GDM1 (cell line): Measurements from ENCODE around the gene ARNT2.

Source experiments
- DNase-seq: peaks from one replicate; lab custom pipeline; 2025; lab: John Stamatoyannopoulos, UW

The ARNT2 gene

DNA sequence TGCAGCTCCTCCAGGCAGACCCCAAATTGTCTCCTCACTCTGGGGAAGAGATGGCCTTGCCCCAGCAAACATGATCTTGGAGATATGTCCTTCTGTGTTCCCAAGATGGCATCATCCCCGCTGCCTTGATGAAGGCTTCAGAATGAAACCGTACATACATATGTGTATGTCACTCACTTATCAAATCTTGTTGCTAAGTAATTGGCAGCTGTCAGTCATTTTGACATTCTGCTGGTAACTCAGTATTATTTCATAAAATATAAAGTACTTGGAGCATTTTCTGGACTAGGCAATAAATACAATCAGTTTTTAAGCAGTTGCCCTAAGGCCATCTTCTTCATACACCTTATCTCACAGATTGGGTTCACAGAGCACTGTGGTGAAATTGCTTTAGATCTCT lies 62.4 kb downstream of the ARNT2 start:
- no peak for DNase-seq

GRCh38 chr15:80467311-80467714 lies 63.1 kb downstream of the ARNT2 start:
- DNase-seq: no peak

DNA sequence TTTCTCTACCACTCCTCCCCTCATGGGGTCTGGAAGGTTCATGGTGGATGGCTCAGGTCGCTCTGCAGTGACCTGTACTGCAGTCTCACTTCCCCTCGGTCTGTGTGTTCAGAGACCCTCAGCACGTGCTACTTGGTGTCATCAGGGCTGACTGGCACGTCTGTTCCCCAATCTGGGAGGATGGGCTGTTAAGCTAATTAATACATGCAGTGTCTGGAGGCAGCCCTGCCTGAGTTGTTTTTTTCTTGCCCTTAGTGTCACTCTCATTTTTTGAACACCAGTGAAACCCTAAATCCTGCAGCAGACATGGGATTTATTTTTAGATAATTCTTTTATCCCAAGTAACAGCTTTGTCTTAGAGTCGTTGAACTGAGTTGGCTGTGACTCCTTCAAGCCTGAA lies 64.6 kb downstream of the ARNT2 start:
- DNase-seq: no peak

DNA sequence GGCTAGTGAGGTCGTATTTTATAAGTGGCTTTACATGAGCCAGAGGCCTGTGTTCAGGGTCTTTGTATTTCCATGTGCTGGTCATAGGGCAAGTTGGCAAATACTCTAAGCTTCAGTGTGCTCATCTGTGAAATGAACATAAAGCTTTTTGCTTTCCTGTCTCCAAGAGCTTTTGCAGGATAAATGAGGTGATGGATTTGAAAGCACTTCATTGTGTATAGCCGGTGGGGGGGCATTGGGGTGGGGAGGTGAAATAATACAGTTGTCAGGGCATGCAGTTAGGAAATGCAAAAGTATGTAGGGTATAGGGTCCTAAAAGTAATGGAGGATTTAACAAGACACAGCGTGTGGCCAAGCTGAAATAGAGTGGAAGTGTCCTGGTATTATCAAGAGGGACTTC lies 67.7 kb downstream of the ARNT2 start:
- no peak for DNase-seq

DNA sequence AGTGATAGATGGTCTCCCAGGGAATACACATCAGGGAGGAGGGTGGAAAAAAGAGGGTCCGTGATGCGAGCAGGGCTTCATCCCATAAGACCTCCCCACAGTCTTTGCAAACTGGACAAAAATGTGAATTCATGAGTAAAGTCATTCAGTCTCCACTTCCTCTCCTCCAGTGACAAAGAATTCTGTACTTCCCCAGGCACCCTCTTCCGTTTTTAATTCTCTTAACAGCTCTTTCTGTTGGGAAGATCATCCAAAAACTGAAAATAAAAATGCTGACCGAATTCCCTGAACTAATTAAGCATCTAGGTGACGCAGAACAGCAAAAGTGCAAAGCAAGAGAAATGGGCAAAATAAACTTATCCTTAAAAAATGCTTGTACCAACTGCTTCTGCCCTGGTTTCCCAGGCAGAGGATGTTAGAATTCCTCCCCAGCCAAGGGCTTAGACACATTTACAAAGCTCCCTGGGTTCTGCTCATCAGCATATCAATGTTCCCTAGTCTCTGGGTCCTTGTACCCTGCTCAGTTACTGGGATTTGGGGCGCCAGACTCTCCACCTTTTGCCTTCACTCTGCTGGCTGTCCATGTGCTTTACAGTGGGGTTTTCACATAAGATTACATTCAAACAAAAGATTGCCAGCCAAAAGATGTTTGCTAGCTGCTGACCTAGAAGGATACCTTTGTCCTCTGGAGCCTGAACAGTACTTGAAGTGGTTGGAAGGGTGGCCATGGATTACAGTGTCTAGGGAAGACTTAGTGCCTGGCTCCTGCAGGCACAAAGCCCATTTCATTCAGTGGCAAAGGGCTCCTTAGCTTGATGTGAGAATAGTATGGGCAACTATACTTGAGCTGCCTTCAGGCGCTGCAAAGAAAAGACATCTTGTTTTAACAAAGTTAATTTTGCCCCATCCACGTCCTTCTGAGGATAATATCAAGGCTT lies 69.4 kb downstream of the ARNT2 start:
- DNase-seq: no peak

- DNase-seq: no peak
These were observed 70.3 kb downstream of the ARNT2 start for GRCh38 chr15:80474224-80475215.

- no peak for DNase-seq
These were observed 71.4 kb downstream of the ARNT2 start for GRCh38 chr15:80475572-80475971.

DNA sequence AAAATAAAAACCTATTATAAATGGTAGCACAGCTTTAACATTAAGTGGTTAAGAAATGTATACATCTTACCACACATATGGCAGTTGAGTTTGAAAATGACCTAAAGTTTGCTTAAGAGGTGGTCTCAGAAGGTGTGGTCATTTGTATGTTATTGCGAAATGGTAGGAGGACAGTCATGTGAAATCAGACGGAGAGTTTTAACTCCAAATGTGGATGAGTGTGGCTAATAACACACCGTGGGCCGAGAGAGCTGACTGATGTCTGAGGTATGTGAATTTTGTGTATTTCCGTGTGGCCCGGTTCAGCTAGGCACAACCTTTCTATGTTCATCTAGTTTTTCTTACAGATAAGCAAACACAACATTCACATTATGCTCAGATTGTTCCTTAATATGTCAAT lies 71.9 kb downstream of the ARNT2 start:
- DNase-seq: no peak

DNA sequence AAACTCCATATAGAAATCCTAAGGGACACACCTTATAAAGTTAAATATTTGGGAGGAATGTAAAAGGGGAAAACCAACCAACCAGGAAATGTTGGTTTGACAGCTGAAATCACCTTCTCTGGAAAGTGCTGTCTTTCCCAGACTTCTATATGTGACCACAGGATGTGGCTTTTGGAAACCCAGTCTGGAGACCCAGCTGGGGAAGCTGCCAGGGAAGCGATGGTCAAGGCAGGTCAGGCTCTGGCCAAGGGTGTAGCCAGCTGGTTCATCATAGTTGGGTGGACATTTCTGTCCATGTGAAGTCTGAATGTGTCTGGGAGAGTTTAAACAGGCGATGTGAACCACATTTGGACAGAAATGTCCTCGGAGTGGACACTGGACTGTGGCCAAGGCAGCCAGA lies 73.9 kb downstream of the ARNT2 start:
- DNase-seq: no peak

- no peak for DNase-seq
These were observed 75.0 kb downstream of the ARNT2 start for GRCh38 chr15:80479191-80479590.

GRCh38 chr15:80480171-80480811 lies 76.1 kb downstream of the ARNT2 start:
- no peak for DNase-seq

DNA sequence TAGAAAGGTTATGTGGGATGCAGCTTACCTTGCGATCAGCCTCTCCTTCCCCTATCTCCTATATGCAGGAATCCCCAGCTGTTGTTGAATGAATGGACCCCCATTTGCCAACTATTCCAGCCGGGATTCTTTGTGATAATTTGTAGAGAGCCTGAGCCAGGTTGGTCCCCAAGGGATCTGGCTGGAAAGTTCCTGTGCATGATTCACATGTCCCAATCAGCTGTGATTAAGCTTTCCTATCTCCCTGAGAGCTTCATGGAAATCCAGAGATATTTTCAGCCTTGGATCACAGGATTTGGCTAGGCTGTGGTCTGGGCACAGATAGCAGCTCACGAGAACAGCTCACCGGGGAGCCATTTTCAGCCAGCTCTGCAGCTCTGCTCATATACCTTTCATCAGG lies 76.7 kb downstream of the ARNT2 start:
- DNase-seq: no peak

DNA sequence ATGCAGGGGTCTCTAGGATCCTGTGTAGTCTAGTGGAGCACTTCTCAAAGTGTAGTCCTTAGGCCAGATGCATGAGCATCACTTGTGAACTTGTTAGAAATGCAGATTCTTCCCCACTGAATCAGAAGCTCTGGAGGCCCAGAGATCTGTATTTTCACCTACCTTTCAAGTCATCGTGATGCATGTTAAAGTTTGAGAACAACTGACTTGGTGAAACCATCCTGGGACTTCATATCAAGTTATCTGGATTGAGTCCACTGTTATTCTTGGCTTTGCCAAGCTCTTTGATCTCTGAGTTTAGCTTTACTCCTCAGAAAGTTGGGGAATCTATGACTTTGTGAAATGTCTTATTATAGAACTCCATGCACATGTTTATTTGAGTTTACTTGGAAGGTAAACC lies 78.5 kb downstream of the ARNT2 start:
- DNase-seq: no peak

DNA sequence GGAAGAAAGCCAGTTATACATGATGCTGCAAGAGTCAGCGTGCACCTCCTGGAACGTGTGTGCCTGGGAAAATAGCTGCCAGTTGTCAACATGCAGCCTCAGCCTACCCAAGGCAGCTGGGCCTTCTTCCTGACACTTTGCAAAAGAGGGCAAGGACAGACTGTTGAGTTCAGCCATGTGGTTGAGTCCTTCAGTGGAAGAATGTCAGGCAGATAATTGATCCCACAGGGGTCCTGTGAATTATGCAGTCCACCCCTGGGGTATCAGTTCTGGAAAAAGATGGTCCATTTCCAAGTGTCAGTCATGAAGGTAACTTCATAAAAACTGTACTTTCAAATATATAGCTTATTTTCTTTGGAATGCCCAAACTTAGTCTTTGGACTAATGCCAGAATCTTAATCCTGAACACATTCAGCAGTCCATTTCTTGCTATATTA lies 79.6 kb downstream of the ARNT2 start:
- no peak for DNase-seq

DNA sequence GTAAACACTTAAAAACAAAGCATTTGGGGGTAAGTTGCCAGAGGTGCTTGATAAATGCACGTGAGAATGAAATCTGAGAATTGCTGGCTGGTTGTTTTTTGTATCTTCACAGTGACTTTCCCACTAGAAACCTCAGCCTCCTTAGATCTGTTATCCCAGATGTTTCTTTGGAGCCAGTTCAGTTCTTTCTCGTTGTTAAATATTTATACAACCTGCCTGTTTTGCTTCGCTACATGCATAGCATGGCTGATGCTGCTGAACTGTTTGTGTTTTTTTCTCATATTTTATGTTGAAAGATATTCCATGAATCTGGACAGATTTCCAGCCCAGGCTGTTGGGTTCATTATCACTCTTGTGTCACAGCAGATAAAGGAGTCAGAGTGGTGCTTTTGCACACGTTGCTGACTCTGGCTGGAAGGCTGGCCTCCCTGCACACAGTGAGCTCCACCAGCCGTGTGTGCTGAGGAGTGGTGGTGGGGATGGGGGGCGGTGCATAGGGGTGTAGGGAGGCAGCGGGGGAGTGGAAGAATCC lies 80.2 kb downstream of the ARNT2 start:
- DNase-seq: no peak

DNA sequence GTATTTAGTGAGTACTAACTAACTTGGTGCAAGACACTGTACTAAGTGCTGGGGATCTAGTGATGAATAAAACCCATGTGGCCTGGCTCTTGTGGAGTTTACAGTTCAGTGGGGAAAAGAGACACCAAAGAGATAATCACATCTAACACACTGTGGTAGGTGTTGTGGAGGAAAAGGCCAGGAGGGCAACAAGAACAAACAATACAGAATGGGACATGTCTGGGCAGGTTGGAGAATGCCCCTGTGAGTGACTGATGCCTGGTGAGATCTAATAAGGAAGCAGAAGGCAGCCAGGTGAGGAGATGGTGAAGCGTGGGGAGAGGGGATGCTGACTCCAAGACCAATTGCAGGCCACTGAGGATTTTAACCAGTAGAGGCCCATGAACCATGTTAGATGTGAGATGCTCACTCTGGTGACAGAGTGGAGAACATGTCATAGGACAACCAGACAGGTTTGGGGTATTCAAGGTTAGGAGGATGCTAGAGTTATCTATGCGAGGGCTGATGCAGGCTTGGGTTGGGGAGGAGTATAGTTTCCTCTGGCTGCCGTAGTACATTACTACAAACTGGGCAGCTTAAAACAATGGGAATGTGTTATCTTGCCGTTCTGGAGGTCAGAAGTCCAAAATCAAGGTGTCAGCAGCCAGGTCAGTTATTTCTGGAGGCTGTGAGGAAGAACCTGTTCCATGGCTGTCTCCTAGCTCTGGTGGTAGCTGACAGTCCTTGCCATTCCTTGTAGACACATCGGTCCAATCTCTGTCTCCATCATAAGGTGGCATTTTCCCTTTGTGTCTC lies 81.4 kb downstream of the ARNT2 start:
- DNase-seq: no peak

GRCh38 chr15:80487839-80488390 lies 83.7 kb downstream of the ARNT2 start:
- no peak for DNase-seq

GRCh38 chr15:80489030-80489594 lies 84.9 kb downstream of the ARNT2 start:
- no peak for DNase-seq

DNA sequence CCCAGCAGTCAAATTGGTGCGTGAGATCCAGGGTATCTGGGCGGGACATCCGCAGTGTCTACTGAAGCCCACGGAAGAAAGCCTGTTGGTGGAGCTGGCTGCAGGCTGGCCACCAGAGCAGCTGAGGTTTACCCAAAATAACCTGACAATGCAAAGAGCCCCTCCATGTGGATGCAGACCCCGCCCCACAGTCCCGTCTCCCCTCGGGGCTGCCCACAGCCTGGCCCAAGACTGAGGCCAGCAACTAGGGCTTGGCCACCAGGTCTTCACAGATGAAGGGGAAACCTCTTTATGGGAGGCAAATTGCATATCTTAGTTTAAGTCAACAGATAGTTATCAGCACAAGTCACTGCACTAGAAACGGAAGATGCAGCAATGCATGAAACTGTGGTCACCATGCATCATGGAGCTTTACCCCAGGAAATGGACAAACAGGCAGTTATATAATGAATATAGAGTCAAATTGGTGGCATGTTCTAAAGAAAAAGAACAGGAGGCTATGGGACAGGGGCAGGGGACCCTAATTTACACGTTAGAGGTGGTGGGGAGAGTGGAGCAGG lies 86.3 kb downstream of the ARNT2 start:
- DNase-seq: no peak
